MM.1S (cell line): ENCODE results near the gene CDYL.

Experiments
- DNase-seq: peaks from one replicate; pipeline ENCODE4 v3.0.0-alpha.2; 2015
- H2AFZ ChIP-seq: fragments of 300-600 bp; sonication (generic); 2 replicates; pipeline ENCODE4 v1.6.0; 2016; ENCODE audit warnings: antibody characterized with exemption, low read length
- H3F3A ChIP-seq: fragments of 300-600 bp; sonication (generic); 2 replicates; pipeline ENCODE4 v1.6.1; 2016; ENCODE audit warnings: mild to moderate bottlenecking, antibody characterized with exemption, low read length, moderate library complexity, mixed read lengths; ENCODE audit not compliant: insufficient read depth
- H3K27ac ChIP-seq: fragments of 300-600 bp; sonication (generic); 2 replicates; pipeline ENCODE4 v1.5.1; 2016; ENCODE audit warnings: mild to moderate bottlenecking, low read length
- H3K27me3 ChIP-seq: fragments of 300-600 bp; sonication (generic); replicated peaks from 2 replicates; pipeline ENCODE4 v1.6.0; 2016; ENCODE audit warnings: low read length; ENCODE audit not compliant: insufficient read depth
- H3K36me3 ChIP-seq: fragments of 300-600 bp; sonication (generic); replicated peaks from 2 replicates; pipeline ENCODE4 v1.6.1; 2016; ENCODE audit warnings: mild to moderate bottlenecking, low read length, mixed read lengths; ENCODE audit not compliant: insufficient read depth
- H3K4me1 ChIP-seq: fragments of 300-600 bp; sonication (generic); 2 replicates; pipeline ENCODE4 v1.6.1; 2016; ENCODE audit warnings: low read length, mixed read lengths
- H3K4me2 ChIP-seq: fragments of 300-600 bp; sonication (generic); 2 replicates; pipeline ENCODE4 v1.6.0; 2016; ENCODE audit warnings: low read depth, low read length
- H3K4me3 ChIP-seq: fragments of 300-600 bp; sonication (generic); 2 replicates; pipeline ENCODE4 v1.5.1; 2016; ENCODE audit warnings: low read length, mixed read lengths
- H3K79me2 ChIP-seq: fragments of 300-600 bp; sonication (generic); 2 replicates; pipeline ENCODE4 v1.6.1; 2016; ENCODE audit warnings: mixed run types, low read length, mixed read lengths
- H3K9ac ChIP-seq: fragments of 300-600 bp; sonication (generic); 2 replicates; pipeline ENCODE4 v1.6.1; 2016; ENCODE audit warnings: low read length, mixed read lengths
- H3K9me2 ChIP-seq: fragments of 300-600 bp; sonication (generic); replicated peaks from 2 replicates; pipeline ENCODE4 v1.6.1; 2016; ENCODE audit warnings: mild to moderate bottlenecking, low read length, mixed read lengths; ENCODE audit not compliant: insufficient read depth
- H3K9me3 ChIP-seq: fragments of 300-600 bp; sonication (generic); replicated peaks from 2 replicates; pipeline ENCODE4 v1.6.1; 2016; ENCODE audit warnings: mild to moderate bottlenecking, low read length, mixed read lengths; ENCODE audit not compliant: insufficient read depth
- H4K20me1 ChIP-seq: fragments of 300-600 bp; sonication (generic); 2 replicates; pipeline ENCODE4 v1.6.1; 2016; ENCODE audit warnings: mild to moderate bottlenecking, low read length, moderate library complexity, mixed read lengths; ENCODE audit not compliant: insufficient read depth
- CTCF ChIP-seq: fragments of 300-600 bp; sonication (generic); IDR thresholded peaks from 2 replicates; pipeline ENCODE4 v1.5.1; 2016; ENCODE audit warnings: antibody characterized with exemption, low read length, mixed read lengths
- EZH2 ChIP-seq: fragments of 300-600 bp; sonication (generic); optimal IDR thresholded peaks from 2 replicates; pipeline ENCODE3; 2017; ENCODE audit warnings: low read depth, mild to moderate bottlenecking, antibody characterized with exemption, low read length, mixed read lengths
- EZH2phosphoT487 ChIP-seq: fragments of 300-600 bp; sonication (generic); IDR thresholded peaks from 2 replicates; pipeline ENCODE4 v1.6.1; 2018; ENCODE audit warnings: antibody characterized with exemption, low read length

Gene CDYL

GRCh38 chr6:4956625-4957024 is 180.4 kb downstream of the CDYL start:
- Histone ChIP-seq H4K20me1 (no peaks in the 10 kb centered on the region), H3K4me1 (no peaks in the 10 kb centered on the region), H3K9me2 (no peaks in the 10 kb centered on the region), H2AFZ (no peak overlapping the region), H3K4me3 (no peak overlapping the region), H3K27ac (no peak overlapping the region), H3F3A (no peaks in the 10 kb centered on the region), H3K4me2 (no peak overlapping the region), H3K9ac (no peak overlapping the region), H3K36me3 (no peaks in the 10 kb centered on the region), H3K27me3 (no peaks in the 10 kb centered on the region), H3K79me2 (no peaks in the 10 kb centered on the region), H3K9me3 (no peaks in the 10 kb centered on the region)
- no peak for DNase-seq
- no peak for TF ChIP-seq EZH2
- TF ChIP-seq EZH2phosphoT487 = no peak
- no peak for TF ChIP-seq CTCF

- Histone ChIP-seq H2AFZ (no peak overlapping the region), H3K4me2 (no peak overlapping the region), H3K9me3 (no peaks in the 10 kb centered on the region), H3K36me3 (no peaks in the 10 kb centered on the region), H3K4me1 (no peaks in the 10 kb centered on the region), H4K20me1 (no peaks in the 10 kb centered on the region), H3K9me2 (no peaks in the 10 kb centered on the region), H3K27me3 (no peaks in the 10 kb centered on the region), H3K27ac (no peak overlapping the region), H3K9ac (no peak overlapping the region), H3K79me2 (no peaks in the 10 kb centered on the region), H3K4me3 (no peak overlapping the region), H3F3A (no peaks in the 10 kb centered on the region)
- TF ChIP-seq CTCF (no peak), EZH2phosphoT487 (no peak), EZH2 (no peak)
- DNase-seq = no peak
These were observed 181.5 kb downstream of the CDYL start for GRCh38 chr6:4957521-4958231.

- Histone ChIP-seq H3K4me1 (no peaks in the 10 kb centered on the region), H3K27ac (no peak overlapping the region), H2AFZ (no peak overlapping the region), H3K9me2 (no peaks in the 10 kb centered on the region), H3K79me2 (no peaks in the 10 kb centered on the region), H3K36me3 (no peaks in the 10 kb centered on the region), H3K4me2 (no peak overlapping the region), H3K27me3 (no peaks in the 10 kb centered on the region), H3F3A (no peaks in the 10 kb centered on the region), H3K9me3 (no peaks in the 10 kb centered on the region), H4K20me1 (no peaks in the 10 kb centered on the region), H3K4me3 (no peak overlapping the region), H3K9ac (no peak overlapping the region)
- TF ChIP-seq CTCF = no peak
- no peak for TF ChIP-seq EZH2
- TF ChIP-seq EZH2phosphoT487 = no peak
- DNase-seq = no peak
These were observed 182.4 kb downstream of the CDYL start for GRCh38 chr6:4958624-4959023.
